GM12801 (cell line): Measurements from ENCODE around the gene ERC2.

ENCODE experiments used
- CTCF ChIP-seq: IDR thresholded peaks from one replicate; pipeline ENCODE4 v1.5.1; 2011; ENCODE audit warnings: control low read depth; ENCODE audit not compliant: insufficient read length; ENCODE audit errors: extremely low read depth

ERC2 gene

GRCh38 chr3:56477646-56478045 lies 9.4 kb upstream of the ERC2 start:
- no peak for TF ChIP-seq CTCF

GRCh38 chr3:56476771-56477170 lies 8.5 kb upstream of the ERC2 start:
- no peak for TF ChIP-seq CTCF

- no peak for TF ChIP-seq CTCF
Observed at GRCh38 chr3:56471771-56472170, 3.5 kb upstream of the ERC2 start.

GRCh38 chr3:56469141-56469540 lies 874 bp upstream of the ERC2 start:
- no peak for TF ChIP-seq CTCF

GRCh38 chr3:56467801-56468183 lies 475 bp downstream of the ERC2 start:
- TF ChIP-seq CTCF: no peak

GRCh38 chr3:56467108-56467507 lies 1.2 kb downstream of the ERC2 start:
- no peak for TF ChIP-seq CTCF

GRCh38 chr3:56459719-56460118 lies 8.5 kb downstream of the ERC2 start:
- TF ChIP-seq CTCF: no peak

GRCh38 chr3:56459104-56459496 lies 9.2 kb downstream of the ERC2 start:
- no peak for TF ChIP-seq CTCF
